ENCODE measurements around the gene KIAA1671.

DNA sequence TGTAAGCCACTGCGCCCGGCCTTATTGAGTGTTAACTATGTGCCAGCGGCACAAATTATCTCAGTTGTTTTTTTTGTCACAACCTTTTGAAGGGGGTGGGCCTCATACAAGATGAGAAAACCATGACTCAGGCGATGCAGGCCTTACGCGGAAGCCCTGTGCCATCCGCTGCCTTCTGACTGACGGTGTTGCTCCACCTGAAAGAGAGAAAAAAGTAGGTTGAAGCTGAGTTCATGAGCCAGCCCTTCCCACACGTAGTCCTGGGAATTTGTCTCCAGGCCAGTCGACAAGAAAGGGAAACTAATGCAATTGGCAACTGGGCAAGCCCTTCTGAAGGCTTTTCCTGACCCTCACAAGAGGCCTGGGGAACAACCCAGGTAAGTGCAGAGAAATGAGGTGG lies 150.2 kb downstream of the KIAA1671 start:
- TF ChIP-seq POLR2AphosphoS5 (IDR thresholded peaks at IDR 0.05; ENCODE audit: control insufficient read depth, insufficient read depth, low read depth, low read length) (no peak), RBFOX2 (IDR thresholded peaks at IDR 0.05; ENCODE audit: low read depth, low read length) (no peak), EHMT2 (IDR thresholded peaks at IDR 0.05) (no peak), ESRRA (IDR thresholded peaks at IDR 0.05; ENCODE audit: borderline replicate concordance, low read depth) (no peak)
